ENCODE data around the gene LAMTOR2. TPM values are rescaled to one million over a fixed set of nuclear protein-coding genes. Genes with fewer than 3 reads are reported as not detected.
A peak's percentile ranks its signal among the peaks of the same experiment; 100 is the strongest.

The LAMTOR2 gene
- total and polyA plus RNA-seq, 9 of the 15 experiments (the other 6 are each of a cell fraction or from before 2014, with no cell fraction given): 39.0 to 161 (median 74.6) TPM

GRCh38 chr1:156020293-156021092 is 34.1 kb upstream of the LAMTOR2 start, which contains the start of gene SSR2 (continued):
- TF ChIP-seq EP300 (IDR thresholded peaks at IDR 0.05; ENCODE audit: low read length) (no peak), SMARCB1 (IDR thresholded peaks at IDR 0.05; ENCODE audit: insufficient read length, low read depth) (no peak), KDM4B (IDR thresholded peaks at IDR 0.05; ENCODE audit: borderline replicate concordance in 2 of 2, low read depth in 1 of 2) (peak in 1 of 2 experiments; percentile 90; a peak in 1 of 4 replicates), HOMEZ (CRISPR knock-in tag; IDR thresholded peaks at IDR 0.05) (no peak), ZNF239 (CRISPR knock-in tag; IDR thresholded peaks at IDR 0.05) (no peak), NFIC (IDR thresholded peaks at IDR 0.05) (peak; percentile 7; the same call in 1 of the 2 replicates), ZNF347 (CRISPR knock-in tag; IDR thresholded peaks at IDR 0.05; ENCODE audit: low read depth) (no peak), DLX4 (CRISPR knock-in tag; IDR thresholded peaks at IDR 0.05) (no peak), COPS2 (conservative IDR thresholded peaks at IDR 0.05) (no peak), POLR2AphosphoS2 (IDR thresholded peaks at IDR 0.05; ENCODE audit: low read length) (no peak), ZNF121 (CRISPR knock-in tag; conservative IDR thresholded peaks at IDR 0.05) (no peak), ZFP1 (CRISPR knock-in tag; IDR thresholded peaks at IDR 0.05) (no peak), DNMT1 (IDR thresholded peaks at IDR 0.05) (no peak), ZNF232 (CRISPR knock-in tag; IDR thresholded peaks at IDR 0.05) (no peak), SAP30 (IDR thresholded peaks at IDR 0.05; ENCODE audit: borderline replicate concordance, insufficient read depth, low read depth, low read length, poor library complexity, severe bottlenecking) (no peak), KDM1A (IDR thresholded peaks at IDR 0.05) (no peak), ZNF707 (CRISPR knock-in tag; conservative IDR thresholded peaks at IDR 0.05) (no peak)
- TF ChIP-seq, protein P1, sequence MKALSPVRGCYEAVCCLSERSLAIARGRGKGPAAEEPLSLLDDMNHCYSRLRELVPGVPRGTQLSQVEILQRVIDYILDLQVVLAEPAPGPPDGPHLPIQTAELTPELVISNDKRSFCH (CRISPR knock-in tag; IDR thresholded peaks at IDR 0.05): no peak
- TF ChIP-seq, protein P1 (tag; IDR thresholded peaks at IDR 0.05): no peak
- TF ChIP-seq, protein P2, sequence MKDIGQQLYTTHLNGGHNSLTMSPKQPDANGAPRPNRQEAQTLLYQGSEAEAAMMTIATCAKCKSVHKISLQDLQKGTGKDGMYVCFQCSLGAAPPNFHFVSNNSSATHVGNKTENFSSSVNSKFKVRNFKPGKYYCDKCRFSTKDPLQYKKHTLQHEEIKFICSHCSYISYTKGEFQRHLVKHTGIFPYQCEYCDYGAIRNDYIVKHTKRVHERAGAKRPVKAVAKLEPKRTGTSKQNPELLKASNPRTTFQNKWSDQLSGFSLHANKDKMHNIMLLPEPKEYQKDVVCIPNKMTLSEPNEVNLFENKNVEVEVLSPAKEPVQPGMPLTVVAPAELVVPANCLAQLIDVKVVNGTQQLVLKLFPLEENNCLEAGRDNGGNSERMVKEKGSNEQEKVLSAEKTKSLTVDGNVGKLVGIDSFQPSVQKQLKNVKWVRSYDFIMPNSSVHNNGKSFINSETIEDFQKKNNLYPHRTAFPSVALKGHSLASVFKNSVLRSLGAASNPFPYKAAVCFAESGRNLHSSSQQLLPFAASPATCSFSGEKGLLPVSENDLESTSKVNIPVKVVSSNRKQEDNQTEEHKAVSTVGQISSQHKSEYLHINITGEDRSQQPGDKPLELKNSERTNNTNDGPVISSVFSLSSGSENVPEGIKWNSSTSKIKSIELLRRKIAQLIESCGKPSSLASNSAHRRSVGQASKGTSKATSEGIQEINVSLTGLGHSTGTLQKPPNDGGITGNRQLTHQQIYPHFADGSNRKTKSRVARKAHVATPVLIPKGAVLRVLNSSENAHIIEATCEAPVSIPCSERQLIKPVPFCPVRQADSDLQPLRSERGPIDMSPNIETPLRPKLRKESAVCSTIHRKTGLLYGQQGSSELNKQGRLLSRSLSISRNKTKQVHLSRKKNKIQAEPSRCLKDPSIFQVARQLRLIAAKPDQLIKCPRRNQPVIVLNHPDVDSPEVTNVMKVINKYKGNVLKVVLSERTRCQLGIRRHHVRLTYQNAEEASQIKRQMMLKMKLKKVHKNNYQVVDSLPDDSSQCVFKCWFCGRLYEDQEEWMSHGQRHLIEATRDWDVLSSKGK (CRISPR knock-in tag; IDR thresholded peaks at IDR 0.05): no peak
